HEK293T (cell line): ENCODE results near the gene ULK1.

Source experiments
- ARNT ChIP-seq: fragments of 450-650 bp; IDR thresholded peaks from 2 replicates; pipeline ENCODE4 v1.6.1; 2017; ENCODE audit warnings: mild to moderate bottlenecking
- BHLHE40 ChIP-seq: fragments of 450-650 bp; IDR thresholded peaks from 2 replicates; pipeline ENCODE4 v1.6.1; 2016; ENCODE audit warnings: mild to moderate bottlenecking, moderate library complexity, borderline replicate concordance
- CTBP1 ChIP-seq: fragments of 450-650 bp; IDR thresholded peaks from 2 replicates; pipeline ENCODE4 v1.6.1; 2016; ENCODE audit warnings: borderline replicate concordance
- ELF4 ChIP-seq: fragments of 450-650 bp; IDR thresholded peaks from 2 replicates; pipeline ENCODE4 v1.6.1; 2017; ENCODE audit warnings: antibody characterized with exemption
- FOXA1 ChIP-seq: fragments of 450-650 bp; IDR thresholded peaks from 2 replicates; pipeline ENCODE4 v1.6.1; 2016; ENCODE audit warnings: mild to moderate bottlenecking
- FOXK2 ChIP-seq: fragments of 450-650 bp; IDR thresholded peaks from 2 replicates; pipeline ENCODE4 v1.6.1; 2016; ENCODE audit warnings: mild to moderate bottlenecking
- HDGF ChIP-seq: fragments of 450-650 bp; IDR thresholded peaks from 2 replicates; pipeline ENCODE4 v1.6.1; 2017; ENCODE audit warnings: antibody characterized with exemption, borderline replicate concordance
- LEF1 ChIP-seq: fragments of 450-650 bp; IDR thresholded peaks from 2 replicates; pipeline ENCODE4 v1.6.1; 2017; ENCODE audit warnings: mild to moderate bottlenecking, borderline replicate concordance
- NFRKB ChIP-seq: fragments of 450-650 bp; IDR thresholded peaks from 2 replicates; pipeline ENCODE4 v1.6.1; 2016; ENCODE audit warnings: mild to moderate bottlenecking, moderate library complexity
- SP1 ChIP-seq: fragments of 450-650 bp; IDR thresholded peaks from 2 replicates; pipeline ENCODE4 v1.6.1; 2017
- SUZ12 ChIP-seq: fragments of 450-650 bp; IDR thresholded peaks from 2 replicates; pipeline ENCODE4 v1.6.1; 2016; ENCODE audit warnings: mild to moderate bottlenecking
- TARDBP ChIP-seq: fragments of 450-650 bp; IDR thresholded peaks from 2 replicates; pipeline ENCODE4 v1.6.1; 2016
- TF ChIP-seq, protein P1 (sequence below): fragments of 450-650 bp; IDR thresholded peaks from 2 replicates; pipeline ENCODE4 v1.6.1; 2016

DNA sequence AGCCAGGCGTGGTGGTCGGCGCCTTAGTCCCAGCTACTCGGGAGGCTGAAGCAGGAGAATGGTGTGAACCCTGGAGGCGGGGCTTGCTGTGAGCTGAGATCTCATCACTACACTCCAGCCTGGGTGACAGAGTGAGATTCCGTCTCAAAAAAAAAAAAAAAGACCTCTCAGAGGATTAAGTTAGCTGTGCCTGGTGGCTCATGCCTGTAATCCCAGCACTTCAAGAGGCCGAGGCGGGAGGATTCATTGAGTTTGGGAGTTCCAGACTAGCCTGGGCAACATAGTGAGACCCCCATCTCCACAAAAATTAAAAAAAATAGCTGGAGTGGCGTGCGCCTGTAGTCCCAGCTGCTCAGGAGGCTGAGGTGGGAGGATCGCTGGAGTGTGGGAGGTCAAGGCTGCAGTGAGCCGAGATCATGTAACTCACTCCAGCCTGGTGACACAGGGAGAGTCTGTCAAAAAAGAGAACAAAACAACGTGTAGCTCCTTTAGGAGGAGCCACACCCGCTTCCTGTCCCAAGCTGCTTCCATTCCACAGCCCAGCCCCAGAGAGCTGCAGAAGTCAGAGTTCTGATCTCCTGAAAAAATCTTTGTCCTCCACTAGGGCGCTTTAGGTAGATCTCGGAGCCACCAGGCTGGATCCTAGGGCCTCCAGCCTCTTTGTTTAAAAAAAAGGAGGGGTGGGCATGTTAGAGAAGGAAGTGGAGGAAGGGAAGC, 11.5 kb upstream of the ULK1 start:
- TF ChIP-seq ELF4 (no peak), SUZ12 (no peak), BHLHE40 (no peak), HDGF (no peak), SP1 (no peak), LEF1 (no peak), NFRKB (no peak), FOXK2 (no peak), TARDBP (no peak), FOXA1 (no peak), CTBP1 (no peak), ARNT (no peak)
- TF ChIP-seq, protein P1, sequence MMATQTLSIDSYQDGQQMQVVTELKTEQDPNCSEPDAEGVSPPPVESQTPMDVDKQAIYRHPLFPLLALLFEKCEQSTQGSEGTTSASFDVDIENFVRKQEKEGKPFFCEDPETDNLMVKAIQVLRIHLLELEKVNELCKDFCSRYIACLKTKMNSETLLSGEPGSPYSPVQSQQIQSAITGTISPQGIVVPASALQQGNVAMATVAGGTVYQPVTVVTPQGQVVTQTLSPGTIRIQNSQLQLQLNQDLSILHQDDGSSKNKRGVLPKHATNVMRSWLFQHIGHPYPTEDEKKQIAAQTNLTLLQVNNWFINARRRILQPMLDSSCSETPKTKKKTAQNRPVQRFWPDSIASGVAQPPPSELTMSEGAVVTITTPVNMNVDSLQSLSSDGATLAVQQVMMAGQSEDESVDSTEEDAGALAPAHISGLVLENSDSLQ: no peak
